Neutrophil (primary cell): Measurements from ENCODE around the gene ABCB7.

Experiments used
- H3K27ac ChIP-seq: fragments of 200-600 bp; sonication (generic); 2 replicates; pipeline ENCODE4 v1.5.1; 2016; ENCODE audit warnings: mild to moderate bottlenecking, moderate library complexity
- H3K27me3 ChIP-seq: fragments of 200-600 bp; sonication (generic); 2 replicates; pipeline ENCODE4 v1.6.0; 2016; ENCODE audit warnings: mild to moderate bottlenecking
- H3K36me3 ChIP-seq: fragments of 200-600 bp; sonication (generic); 2 replicates; pipeline ENCODE4 v1.5.1; 2017
- H3K4me1 ChIP-seq, 2 experiments: fragments of 200-600 bp in 1 of 2; sonication (generic) in 1 of 2; 1 replicate in 1 of 2; 2 replicates in 1 of 2; pipeline versions ENCODE4 v1.5.1 to v1.6.1; 2013 to 2016; ENCODE audit warnings: low read depth in 1 of 2, low read length in 1 of 2, mild to moderate bottlenecking in 1 of 2, moderate library complexity in 1 of 2; ENCODE audit not compliant: control insufficient read depth in 1 of 2, insufficient read depth in 1 of 2
- H3K4me3 ChIP-seq, 2 experiments: fragments of 200-600 bp in 1 of 2; sonication (generic) in 1 of 2; 1 replicate in 1 of 2; 2 replicates in 1 of 2; pipeline ENCODE4 v1.5.1; 2013 to 2016; ENCODE audit warnings: low read depth in 1 of 2, low read length in 1 of 2, mild to moderate bottlenecking in 1 of 2, moderate library complexity in 1 of 2
- H3K9me3 ChIP-seq: fragments of 200-600 bp; sonication (generic); 2 replicates; pipeline ENCODE4 v1.5.1; 2016
- CTCF ChIP-seq: fragments of 200-600 bp; sonication (generic); IDR thresholded peaks from 2 replicates; pipeline ENCODE4 v1.5.1; 2016; ENCODE audit warnings: antibody characterized with exemption

Gene ABCB7

GRCh38 chrX:75113664-75114063 lies 42.4 kb downstream of the ABCB7 start:
- Histone ChIP-seq H3K4me3 (no peak overlapping the region), H3K36me3 (no peaks in the 10 kb centered on the region), H3K27me3 (no peaks in the 10 kb centered on the region), H3K9me3 (no peaks in the 10 kb centered on the region), H3K27ac (no peak overlapping the region), H3K4me1 (no peaks in the 10 kb centered on the region)
- no peak for TF ChIP-seq CTCF

GRCh38 chrX:75107863-75108509 lies 48.1 kb downstream of the ABCB7 start:
- no peak overlapping the region for H3K4me3 ChIP-seq
- H3K9me3 ChIP-seq: no peaks in the 10 kb centered on the region
- no peak for TF ChIP-seq CTCF
- H3K27ac ChIP-seq: no peak overlapping the region
- no peaks in the 10 kb centered on the region for H3K36me3 ChIP-seq
- no peaks in the 10 kb centered on the region for H3K27me3 ChIP-seq
- H3K4me1 ChIP-seq: no peaks in the 10 kb centered on the region

GRCh38 chrX:75106772-75107171 lies 49.3 kb downstream of the ABCB7 start:
- no peak overlapping the region for H3K27ac ChIP-seq
- TF ChIP-seq CTCF: no peak
- H3K4me1 ChIP-seq: no peaks in the 10 kb centered on the region
- H3K4me3 ChIP-seq: no peak overlapping the region
- no peaks in the 10 kb centered on the region for H3K27me3 ChIP-seq
- H3K36me3 ChIP-seq: no peaks in the 10 kb centered on the region
- no peaks in the 10 kb centered on the region for H3K9me3 ChIP-seq

GRCh38 chrX:75096331-75096730 lies 59.8 kb downstream of the ABCB7 start:
- no peaks in the 10 kb centered on the region for H3K9me3 ChIP-seq
- H3K27me3 ChIP-seq: no peaks in the 10 kb centered on the region
- H3K27ac ChIP-seq: no peak overlapping the region
- H3K4me3 ChIP-seq: no peak overlapping the region
- H3K4me1 ChIP-seq: no peaks in the 10 kb centered on the region
- H3K36me3 ChIP-seq: no peaks in the 10 kb centered on the region
- no peak for TF ChIP-seq CTCF

- Histone ChIP-seq H3K9me3 (no peaks in the 10 kb centered on the region), H3K27me3 (no peaks in the 10 kb centered on the region), H3K27ac (no peak overlapping the region), H3K4me1 (no peaks in the 10 kb centered on the region), H3K36me3 (no peaks in the 10 kb centered on the region), H3K4me3 (no peak overlapping the region)
- TF ChIP-seq CTCF: no peak
Observed at GRCh38 chrX:75086731-75087195, 69.3 kb downstream of the ABCB7 start.
